ENCODE data around the gene SCYL1.

Gene SCYL1

GRCh38 chr11:65537296-65537597, 12.4 kb downstream of the SCYL1 start:
- no peak for DNase-seq (ENCODE audit: low read depth)

- no peak for DNase-seq (ENCODE audit: low read depth)
These were observed 12.8 kb downstream of the SCYL1 start for GRCh38 chr11:65537620-65538231.

GRCh38 chr11:65538232-65538914, 13.5 kb downstream of the SCYL1 start:
- no peak for DNase-seq (ENCODE audit: low read depth)

- no peak for DNase-seq (ENCODE audit: low read depth)
These were observed 14.2 kb downstream of the SCYL1 start for GRCh38 chr11:65538915-65539743.

GRCh38 chr11:65539744-65540289, 14.9 kb downstream of the SCYL1 start:
- DNase-seq (ENCODE audit: low read depth), result no peak

- peak; percentile 87 for DNase-seq (ENCODE audit: low read depth)
These were observed 15.6 kb downstream of the SCYL1 start for GRCh38 chr11:65540290-65541092.

- DNase-seq (ENCODE audit: low read depth), result no peak
These were observed 16.5 kb downstream of the SCYL1 start for GRCh38 chr11:65541093-65541982.

- no peak for DNase-seq (ENCODE audit: low read depth)
These were observed 18.0 kb downstream of the SCYL1 start for GRCh38 chr11:65542738-65543390.

GRCh38 chr11:65545853-65546216, 21.0 kb downstream of the SCYL1 start:
- DNase-seq (ENCODE audit: low read depth), result no peak

- DNase-seq (ENCODE audit: low read depth), result no peak
These were observed 21.5 kb downstream of the SCYL1 start for GRCh38 chr11:65546217-65546958.

GRCh38 chr11:65547446-65548125, 22.7 kb downstream of the SCYL1 start:
- no peak for DNase-seq (ENCODE audit: low read depth)

GRCh38 chr11:65548395-65548794, 23.5 kb downstream of the SCYL1 start:
- DNase-seq (ENCODE audit: low read depth), result no peak

- DNase-seq (ENCODE audit: low read depth), result no peak
These were observed 24.2 kb downstream of the SCYL1 start for GRCh38 chr11:65549096-65549495.

- DNase-seq (ENCODE audit: low read depth), result no peak
These were observed 26.9 kb downstream of the SCYL1 start for GRCh38 chr11:65551572-65552387.

GRCh38 chr11:65552388-65552951, 27.6 kb downstream of the SCYL1 start:
- no peak for DNase-seq (ENCODE audit: low read depth)

- DNase-seq (ENCODE audit: low read depth), result no peak
These were observed 28.6 kb downstream of the SCYL1 start for GRCh38 chr11:65553301-65554001.

GRCh38 chr11:65554057-65554818, 29.4 kb downstream of the SCYL1 start:
- DNase-seq (ENCODE audit: low read depth), result no peak
